CD14-positive monocyte (primary cell): ENCODE data around the gene REEP1. TPM values are rescaled to one million over a fixed set of nuclear protein-coding genes. Genes with fewer than 3 reads are reported as not detected.

Experiments
- DNase-seq, 3 donors: peaks; one replicate each; pipeline ENCODE4 v3.0.0-alpha.2; 2011 to 2022
- H2AFZ ChIP-seq: 2 replicates; pipeline ENCODE4 v1.6.0; 2012; ENCODE audit warnings: mild to moderate bottlenecking, low read depth, low read length, inconsistent platforms; ENCODE audit not compliant: insufficient read depth, poor library complexity, severe bottlenecking
- H3K27ac ChIP-seq, 2 donors: 1 replicate in 1 of 2; 2 replicates in 1 of 2; pipeline ENCODE4 v1.5.1; 2012 to 2013; ENCODE audit warnings: low read length in 2 of 2, control low read depth in 1 of 2, inconsistent platforms in 1 of 2, low read depth in 1 of 2, mild to moderate bottlenecking in 1 of 2
- H3K27me3 ChIP-seq, 2 donors: one replicate each; pipeline versions ENCODE4 v1.6.0 to v1.6.1; 2011 to 2013; ENCODE audit warnings: low read length in 2 of 2; ENCODE audit not compliant: control insufficient read depth in 2 of 2, insufficient read depth in 2 of 2
- H3K36me3 ChIP-seq, 2 donors: replicated peaks in 1 of 2; 1 replicate in 1 of 2; 2 replicates in 1 of 2; pipeline versions ENCODE4 v1.5.1 to v1.6.1; 2012 to 2013; ENCODE audit warnings: low read length in 2 of 2, control low read depth in 1 of 2, inconsistent platforms in 1 of 2, mild to moderate bottlenecking in 1 of 2; ENCODE audit not compliant: insufficient read depth in 2 of 2, control insufficient read depth in 1 of 2
- H3K4me1 ChIP-seq, 2 donors: 1 replicate in 1 of 2; 2 replicates in 1 of 2; pipeline versions ENCODE4 v1.5.1 to v1.6.1; 2012 to 2013; ENCODE audit warnings: low read length in 2 of 2, control low read depth in 1 of 2, inconsistent platforms in 1 of 2, mild to moderate bottlenecking in 1 of 2, moderate library complexity in 1 of 2; ENCODE audit not compliant: insufficient read depth in 2 of 2, control insufficient read depth in 1 of 2
- H3K4me2 ChIP-seq: replicated peaks from 2 replicates; pipeline ENCODE3; 2012; ENCODE audit warnings: low read length, moderate library complexity, mild to moderate bottlenecking; ENCODE audit not compliant: poor library complexity, severe bottlenecking; ENCODE audit errors: extremely low read depth
- H3K4me3 ChIP-seq, 3 experiments: fragments of 200-600 bp in 1 of 3; sonication (generic) in 1 of 3; replicated peaks in 1 of 3; 1 replicate in 2 of 3; 2 replicates in 1 of 3; pipeline ENCODE4 v1.5.1; 2011 to 2013; ENCODE audit warnings: low read length in 3 of 3, mild to moderate bottlenecking in 3 of 3, control low read depth in 2 of 3, low read depth in 2 of 3, inconsistent platforms in 1 of 3, moderate library complexity in 1 of 3
- H3K79me2 ChIP-seq: 2 replicates; pipeline ENCODE4 v1.6.0; 2012; ENCODE audit warnings: mild to moderate bottlenecking, control low read depth, inconsistent platforms, low read length, moderate library complexity; ENCODE audit not compliant: insufficient read depth
- H3K9ac ChIP-seq: 2 replicates; pipeline ENCODE4 v1.6.0; 2017; ENCODE audit warnings: low read length, mild to moderate bottlenecking; ENCODE audit not compliant: insufficient read depth, poor library complexity, severe bottlenecking
- H3K9me3 ChIP-seq, 2 donors: replicated peaks in 1 of 2; 1 replicate in 1 of 2; 2 replicates in 1 of 2; pipeline versions ENCODE4 v1.5.1 to v1.6.1; 2012 to 2013; ENCODE audit warnings: low read length in 2 of 2, control low read depth in 1 of 2; ENCODE audit not compliant: control insufficient read depth in 1 of 2, insufficient read depth in 1 of 2
- H4K20me1 ChIP-seq: 2 replicates; pipeline ENCODE4 v1.6.0; 2012; ENCODE audit warnings: mild to moderate bottlenecking, low read length, control low read depth, moderate library complexity; ENCODE audit not compliant: insufficient read depth
- H3K27ac Mint-ChIP-seq, 7 donors: one replicate each; pipeline ENCODE4 v1.8.0; 2020; ENCODE audit warnings: mild to moderate bottlenecking in 7 of 7, mixed read lengths in 7 of 7, moderate library complexity in 6 of 7, inconsistent platforms in 2 of 7
- H3K27me3 Mint-ChIP-seq, 3 donors: one replicate each; pipeline ENCODE4 v1.8.0; 2021 to 2022; ENCODE audit warnings: low read depth in 3 of 3, mild to moderate bottlenecking in 3 of 3, mixed read lengths in 3 of 3, moderate library complexity in 3 of 3, inconsistent platforms in 1 of 3
- H3K36me3 Mint-ChIP-seq, 2 donors: one replicate each; pipeline ENCODE4 v1.8.0; 2020; ENCODE audit warnings: mixed read lengths in 2 of 2, inconsistent platforms in 1 of 2, mild to moderate bottlenecking in 1 of 2
- H3K4me1 Mint-ChIP-seq: one replicate; pipeline ENCODE4 v1.8.0; 2020; ENCODE audit warnings: mild to moderate bottlenecking, mixed read lengths
- H3K4me3 Mint-ChIP-seq, 2 donors: one replicate each; pipeline ENCODE4 v1.8.0; 2020; ENCODE audit warnings: mild to moderate bottlenecking in 2 of 2, mixed read lengths in 2 of 2, moderate library complexity in 1 of 2
- H3K9me3 Mint-ChIP-seq, 7 donors: one replicate each; pipeline ENCODE4 v1.8.0; 2020 to 2022; ENCODE audit warnings: mixed read lengths in 7 of 7, mild to moderate bottlenecking in 6 of 7, moderate library complexity in 6 of 7, inconsistent platforms in 2 of 7
- CTCF ChIP-seq: fragments of 200-600 bp; IDR thresholded peaks from one replicate; pipeline ENCODE4 v1.8.0; 2022; ENCODE audit warnings: antibody characterized with exemption, mild to moderate bottlenecking
- WGBS: methylation state at CpG from one replicate; pipeline ENCODE4 v1.1.5; 2013; ENCODE audit warnings: missing lambda C conversion rate; ENCODE audit not compliant: insufficient coverage; 5-methylcytosine and 5-hydroxymethylcytosine counted together
- intact Hi-C, 2 donors: fragments of 100-400 bp; cut with micrococcal nuclease; formaldehyde crosslinking; loops; one replicate each; pipeline versions ENCODE4 v1.15.0 to v1.15.1; 2023
- polyA plus RNA-seq, 3 donors: library from polyadenylated mRNA; depleted of rRNA in 1 of 3; unstranded in 2 of 3; stranded (reverse) in 1 of 3; fragments of 300-500 nt in 2 of 3; fragments of >200 nt in 1 of 3; fragmentation: Illumina TruSeq in 2 of 3; gene quantifications; 1 replicate in 2 of 3; 2 replicates in 1 of 3; pipeline ENCODE4 v1.2.3, GENCODE V29; 2012 to 2021

Gene REEP1
- polyA plus RNA-seq, 3 donors, result not detected

- Mint-ChIP-seq H3K27me3 (peaks cover 7 to 18% (median 12%) of the 10 kb centered on the region in 3 donors), H3K4me1 (no peaks in the 10 kb centered on the region), H3K4me3 (no peak overlapping the region), H3K27ac (no peak overlapping the region), H3K36me3 (no peaks in the 10 kb centered on the region), H3K9me3 (peaks cover 0 to 2% (median 0%) of the 10 kb centered on the region in 7 donors)
- no peaks in the 10 kb centered on the region for H3K4me1 ChIP-seq
- no peak overlapping the region for H3K9ac ChIP-seq
- no peak overlapping the region for H3K27ac ChIP-seq
- no peaks in the 10 kb centered on the region for H3K36me3 ChIP-seq
- TF ChIP-seq CTCF, result no peak
- no peaks in the 10 kb centered on the region for H3K9me3 ChIP-seq
- WGBS, result 94% methylated on average over 2 of the region's 3 CpGs
- H3K27me3 ChIP-seq, result peaks cover 0 to 3% of the 10 kb centered on the region in 2 donors
- H3K4me2 ChIP-seq, result no peak overlapping the region
- no peak overlapping the region for H2AFZ ChIP-seq
- H3K79me2 ChIP-seq, result no peaks in the 10 kb centered on the region
- H4K20me1 ChIP-seq, result no peaks in the 10 kb centered on the region
- intact Hi-C loops, result no loop called here
- DNase-seq, result no peak
- H3K4me3 ChIP-seq, result no peak overlapping the region
Observed at GRCh38 chr2:86284987-86285386, 52.4 kb downstream of the REEP1 start.

- Histone ChIP-seq H3K4me2 (no peak overlapping the region), H3K36me3 (no peaks in the 10 kb centered on the region), H4K20me1 (no peaks in the 10 kb centered on the region), H3K9ac (no peak overlapping the region), H3K27ac (no peak overlapping the region), H2AFZ (no peak overlapping the region), H3K27me3 (peaks cover 0 to 3% of the 10 kb centered on the region in 2 donors), H3K79me2 (no peaks in the 10 kb centered on the region), H3K4me3 (no peak overlapping the region), H3K4me1 (no peaks in the 10 kb centered on the region), H3K9me3 (no peaks in the 10 kb centered on the region)
- no peaks in the 10 kb centered on the region for H3K4me1 Mint-ChIP-seq
- no peaks in the 10 kb centered on the region for H3K36me3 Mint-ChIP-seq
- no peak for TF ChIP-seq CTCF
- no peak overlapping the region for H3K27ac Mint-ChIP-seq
- peaks cover 7 to 18% (median 11%) of the 10 kb centered on the region in 3 donors for H3K27me3 Mint-ChIP-seq
- 88% methylated on average over 7 of the region's 12 CpGs for WGBS
- H3K4me3 Mint-ChIP-seq, result no peak overlapping the region
- DNase-seq, result no peak
- intact Hi-C loops, result no loop called here
- H3K9me3 Mint-ChIP-seq, result peaks cover 0 to 2% (median 0%) of the 10 kb centered on the region in 7 donors
Observed at GRCh38 chr2:86284401-86284841, 53.0 kb downstream of the REEP1 start.
